IMR-90 (cell line): ENCODE measurements around the gene PRKCH. TPM values are rescaled to one million over a fixed set of nuclear protein-coding genes. Genes with fewer than 3 reads are reported as not detected.

Experiments used
- ATAC-seq: fragments of 200-7000 bp; cut with Tn5 transposase; 2 replicates; pipeline ENCODE4 v1.9.1; 2020; ENCODE audit warnings: low read depth, mild to moderate bottlenecking, moderate library complexity
- BruUV-seq: library from RNA; stranded (reverse); fragments of 400-500 nt; replicated peaks from 2 replicates; lab custom pipeline; 2021; lab: Mats Ljungman, UMichigan
- CTCF ChIA-PET: fragments of 300-600 bp; formaldehyde crosslinking; extraction: SDS; loops from one replicate; lab custom pipeline; 2021; ENCODE audit warnings: antibody characterized with exemption; lab: Yijun Ruan, JAX
- POLR2A ChIA-PET: fragments of 300-600 bp; sonication (Branson Sonifier 250); formaldehyde crosslinking; loops from one replicate; lab custom pipeline; 2022; ENCODE audit warnings: antibody characterized with exemption; ENCODE audit not compliant: unreplicated experiment; lab: Charles Lee
- DNase-seq: peaks from one replicate; pipeline ENCODE4 v3.0.0; 2013
- H2AFZ ChIP-seq: replicated peaks from 2 replicates; pipeline ENCODE3; 2013; ENCODE audit warnings: low read length, mild to moderate bottlenecking; ENCODE audit not compliant: poor library complexity
- H2AK5ac ChIP-seq: 2 replicates; pipeline ENCODE4 v1.6.1; 2013; ENCODE audit warnings: low read depth, low read length, inconsistent platforms
- H2AK9ac ChIP-seq: replicated peaks from 2 replicates; pipeline ENCODE3; 2013; ENCODE audit warnings: mild to moderate bottlenecking, low read depth, low read length, moderate library complexity; ENCODE audit not compliant: poor library complexity
- H2BK120ac ChIP-seq: 2 replicates; pipeline ENCODE4 v1.6.1; 2013; ENCODE audit warnings: low read depth, low read length, inconsistent platforms
- H2BK15ac ChIP-seq: 3 replicates; pipeline ENCODE4 v1.6.1; 2013; ENCODE audit warnings: low read depth, low read length, inconsistent platforms
- H2BK20ac ChIP-seq: 2 replicates; pipeline ENCODE4 v1.6.1; 2013; ENCODE audit warnings: low read depth, mild to moderate bottlenecking, inconsistent platforms, low read length, moderate library complexity
- H2BK5ac ChIP-seq: 2 replicates; pipeline ENCODE4 v1.6.1; 2013; ENCODE audit warnings: mild to moderate bottlenecking, low read depth, low read length, inconsistent platforms; ENCODE audit not compliant: poor library complexity, severe bottlenecking
- H3K14ac ChIP-seq: replicated peaks from 2 replicates; pipeline ENCODE4 v1.6.1; 2013; ENCODE audit warnings: low read depth, low read length, inconsistent platforms
- H3K18ac ChIP-seq: 2 replicates; pipeline ENCODE4 v1.6.1; 2013; ENCODE audit warnings: low read depth, low read length, control low read depth
- H3K23ac ChIP-seq: 2 replicates; pipeline ENCODE4 v1.6.1; 2013; ENCODE audit warnings: low read depth, low read length, inconsistent platforms
- H3K27ac ChIP-seq: 2 replicates; pipeline ENCODE4 v1.5.1; 2013; ENCODE audit warnings: mild to moderate bottlenecking, control low read depth, low read length; ENCODE audit not compliant: insufficient read depth
- H3K27me3 ChIP-seq: 2 replicates; pipeline ENCODE4 v1.6.1; 2013; ENCODE audit warnings: low read length; ENCODE audit not compliant: control insufficient read depth, insufficient read depth
- H3K36me3 ChIP-seq: 2 replicates; pipeline ENCODE4 v1.6.1; 2013; ENCODE audit warnings: low read length, mixed read lengths; ENCODE audit not compliant: control insufficient read depth, insufficient read depth
- H3K4ac ChIP-seq: 2 replicates; pipeline ENCODE4 v1.6.1; 2013; ENCODE audit warnings: low read depth, low read length, inconsistent platforms
- H3K4me1 ChIP-seq: 2 replicates; pipeline ENCODE4 v1.6.1; 2013; ENCODE audit warnings: low read length, mixed read lengths; ENCODE audit not compliant: control insufficient read depth, insufficient read depth
- H3K4me2 ChIP-seq: 2 replicates; pipeline ENCODE4 v1.6.1; 2013; ENCODE audit warnings: low read depth, mild to moderate bottlenecking, control low read depth, low read length, moderate library complexity
- H3K4me3 ChIP-seq: 2 replicates; pipeline ENCODE4 v1.5.1; 2013; ENCODE audit warnings: low read depth, mild to moderate bottlenecking, control low read depth, low read length, moderate library complexity; ENCODE audit not compliant: insufficient read depth
- H3K56ac ChIP-seq: 2 replicates; pipeline ENCODE4 v1.6.1; 2013; ENCODE audit warnings: low read length, inconsistent platforms; ENCODE audit not compliant: insufficient read depth; ENCODE audit errors: extremely low read depth
- H3K79me1 ChIP-seq, 2 experiments: 2 replicates each; pipeline ENCODE4 v1.6.1; 2013; ENCODE audit warnings: low read length in 2 of 2, inconsistent platforms in 1 of 2, low read depth in 1 of 2
- H3K9ac ChIP-seq: 2 replicates; pipeline ENCODE4 v1.6.1; 2013; ENCODE audit warnings: low read depth, low read length, control low read depth
- H3K9me1 ChIP-seq: 2 replicates; pipeline ENCODE4 v1.6.1; 2013; ENCODE audit warnings: low read length, inconsistent platforms; ENCODE audit not compliant: insufficient read depth
- H3K9me3 ChIP-seq: 2 replicates; pipeline ENCODE4 v1.6.1; 2013; ENCODE audit warnings: low read length; ENCODE audit not compliant: control insufficient read depth, insufficient read depth
- H4K20me1 ChIP-seq: 2 replicates; pipeline ENCODE4 v1.6.1; 2013; ENCODE audit warnings: low read length, inconsistent platforms; ENCODE audit not compliant: insufficient read depth
- H4K5ac ChIP-seq: 2 replicates; pipeline ENCODE4 v1.6.1; 2013; ENCODE audit warnings: mild to moderate bottlenecking, low read depth, low read length, control low read depth
- H4K8ac ChIP-seq, 2 experiments: 2 replicates each; pipeline ENCODE4 v1.6.1; 2013; ENCODE audit warnings: low read depth in 2 of 2, low read length in 2 of 2, control low read depth in 1 of 2, inconsistent platforms in 1 of 2
- H4K91ac ChIP-seq: 2 replicates; pipeline ENCODE4 v1.6.1; 2013; ENCODE audit warnings: low read depth, low read length, inconsistent platforms; ENCODE audit not compliant: insufficient read depth
- BHLHE40 ChIP-seq: fragments of 150-350 bp; IDR thresholded peaks from 2 replicates; pipeline ENCODE4 v1.6.1; 2016; ENCODE audit warnings: mild to moderate bottlenecking, low read depth, low read length
- CEBPB ChIP-seq: IDR thresholded peaks from 2 replicates; pipeline ENCODE4 v1.6.1; 2012; ENCODE audit warnings: low read depth, low read length, improper control_type of control experiment
- CHD1 ChIP-seq: IDR thresholded peaks from 2 replicates; pipeline ENCODE4 v1.6.1; 2012; ENCODE audit warnings: low read depth, low read length, improper control_type of control experiment
- FOS ChIP-seq: fragments of 150-350 bp; IDR thresholded peaks from 2 replicates; pipeline ENCODE4 v1.6.1; 2016; ENCODE audit warnings: low read depth, low read length
- MAFK ChIP-seq: IDR thresholded peaks from 2 replicates; pipeline ENCODE4 v1.6.1; 2012; ENCODE audit warnings: low read depth, low read length, improper control_type of control experiment
- MAZ ChIP-seq: IDR thresholded peaks from 2 replicates; pipeline ENCODE4 v1.6.1; 2012; ENCODE audit warnings: low read depth, mild to moderate bottlenecking, low read length, improper control_type of control experiment, moderate library complexity, borderline replicate concordance
- MXI1 ChIP-seq: IDR thresholded peaks from 2 replicates; pipeline ENCODE4 v1.6.1; 2012; ENCODE audit warnings: low read depth, mild to moderate bottlenecking, low read length, moderate library complexity, borderline replicate concordance
- NFE2L2 ChIP-seq: fragments of 150-350 bp; IDR thresholded peaks from 2 replicates; pipeline ENCODE4 v1.6.1; 2016; ENCODE audit warnings: low read depth, mild to moderate bottlenecking, low read length
- POLR2A ChIP-seq: IDR thresholded peaks from 2 replicates; pipeline ENCODE4 v1.6.1; 2012; ENCODE audit warnings: mild to moderate bottlenecking, low read depth, low read length
- RAD21 ChIP-seq: IDR thresholded peaks from 2 replicates; pipeline ENCODE4 v1.6.1; 2012; ENCODE audit warnings: low read length, improper control_type of control experiment
- RCOR1 ChIP-seq: IDR thresholded peaks from 2 replicates; pipeline ENCODE4 v1.6.1; 2012; ENCODE audit warnings: mild to moderate bottlenecking, low read length, improper control_type of control experiment; ENCODE audit not compliant: insufficient replicate concordance
- RFX5 ChIP-seq: IDR thresholded peaks from 2 replicates; pipeline ENCODE4 v1.8.0; 2012; ENCODE audit warnings: low read depth, mild to moderate bottlenecking, low read length, moderate library complexity
- SMC3 ChIP-seq: fragments of 150-350 bp; IDR thresholded peaks from 2 replicates; pipeline ENCODE4 v1.6.1; 2016; ENCODE audit warnings: low read depth, mild to moderate bottlenecking, antibody characterized with exemption, low read length, moderate library complexity
- WGBS, 2 experiments: methylation state at CpG; one replicate each; pipeline versions ENCODE4 v1.1.5 to v1.1.7; 2013; ENCODE audit warnings: missing lambda C conversion rate in 2 of 2; ENCODE audit not compliant: insufficient read length in 1 of 2; ENCODE audit errors: extremely low coverage in 2 of 2; 5-methylcytosine and 5-hydroxymethylcytosine counted together
- dilution Hi-C: fragments of 300-500 bp; cut with HindIII; formaldehyde crosslinking; loops from one replicate; pipeline ENCODE4 v1.14.3; 2018; ENCODE audit warnings: low sequenced_read_pairs; ENCODE audit not compliant: unreplicated experiment
- in situ Hi-C: fragments of 300-500 bp; cut with MboI; formaldehyde crosslinking; loops from 3 replicates; pipeline ENCODE4 v1.14.3; 2019; ENCODE audit warnings: low sequenced_read_pairs, inconsistent platforms, mixed read lengths
- intact Hi-C: fragments of 100-400 bp; cut with micrococcal nuclease; formaldehyde crosslinking; loops from 2 replicates; pipeline ENCODE4 v1.10.0; 2022
- polyA plus RNA-seq, 3 experiments: library from polyadenylated mRNA; depleted of rRNA; stranded (reverse); fragments of >200 nt; gene quantifications; 2 replicates each; pipeline ENCODE4 v1.2.3, GENCODE V29; 2012; ENCODE audit warnings: low replicate concordance in 1 of 3
- total RNA-seq: library from RNA; depleted of rRNA; stranded (reverse); fragments of >200 nt; gene quantifications from 2 replicates; pipeline ENCODE4 v1.2.3, GENCODE V29; 2012
- TF ChIP-seq, protein P1 (sequence below): fragments of 150-350 bp; IDR thresholded peaks from 2 replicates; pipeline ENCODE4 v1.6.1; 2016; ENCODE audit warnings: low read depth, mild to moderate bottlenecking, low read length, moderate library complexity, borderline replicate concordance
- TF ChIP-seq, protein P2 (sequence below): fragments of 150-350 bp; IDR thresholded peaks from 2 replicates; pipeline ENCODE4 v1.6.1; 2017; ENCODE audit warnings: mild to moderate bottlenecking, antibody characterized with exemption, low read length, low read depth
- TF ChIP-seq, protein P3 (sequence below): conservative IDR thresholded peaks from 2 replicates; pipeline ENCODE4 v1.5.1; 2012; ENCODE audit warnings: mild to moderate bottlenecking, low read depth, low read length, improper control_type of control experiment

PRKCH gene
- total and polyA plus RNA-seq, 2 of the 4 experiments (the other 2 are of a cell fraction) = 1.6 to 2.3 TPM

DNA sequence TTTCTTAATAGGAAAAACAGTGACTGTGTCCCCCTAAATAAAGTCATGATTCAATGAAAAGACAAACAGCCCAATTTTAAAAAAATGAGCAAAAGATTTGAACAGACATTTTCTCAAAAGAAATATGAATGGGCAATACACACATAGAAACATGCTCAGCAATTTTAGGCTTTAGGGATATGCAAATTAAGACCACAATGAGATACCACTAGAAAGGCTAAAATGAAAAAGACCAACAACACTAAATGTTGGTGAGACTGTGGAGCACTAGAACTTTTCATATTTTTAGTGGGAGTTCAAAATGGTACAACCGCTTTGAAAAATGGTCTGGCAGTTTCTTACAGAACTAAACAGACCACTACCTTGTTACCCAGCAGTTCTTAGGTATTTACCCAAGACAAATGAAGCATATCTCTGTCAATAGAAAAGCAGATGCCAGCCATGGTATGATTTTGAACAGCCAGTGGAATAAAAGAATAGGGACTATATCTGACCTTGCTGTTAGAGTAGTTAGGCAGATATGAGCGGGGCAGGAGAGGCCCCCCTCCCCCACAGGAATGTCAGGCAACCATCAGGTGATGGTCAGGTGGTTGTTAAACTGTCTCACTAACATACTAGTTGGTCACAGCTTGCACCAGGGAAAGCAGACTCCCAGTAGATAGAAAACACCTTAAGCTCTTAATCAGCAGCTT lies 108.8 kb downstream of the PRKCH start:
- POLR2A ChIA-PET = no interaction called here
- H2BK120ac ChIP-seq = no peak overlapping the region

More for the DNA sequence above, 108.8 kb downstream of the PRKCH start:
- H2AFZ ChIP-seq = no peak overlapping the region
- H3K9ac ChIP-seq = no peak overlapping the region
- no peak for ATAC-seq
- no peak overlapping the region for H3K4ac ChIP-seq
- no peak overlapping the region for H4K8ac ChIP-seq
- TF ChIP-seq RCOR1 (no peak), MAFK (no peak), POLR2A (no peak), NFE2L2 (no peak), BHLHE40 (no peak), RFX5 (no peak), FOS (no peak), MAZ (no peak), RAD21 (no peak), MXI1 (no peak), CHD1 (no peak), CEBPB (no peak), SMC3 (no peak)
- TF ChIP-seq, protein P1, sequence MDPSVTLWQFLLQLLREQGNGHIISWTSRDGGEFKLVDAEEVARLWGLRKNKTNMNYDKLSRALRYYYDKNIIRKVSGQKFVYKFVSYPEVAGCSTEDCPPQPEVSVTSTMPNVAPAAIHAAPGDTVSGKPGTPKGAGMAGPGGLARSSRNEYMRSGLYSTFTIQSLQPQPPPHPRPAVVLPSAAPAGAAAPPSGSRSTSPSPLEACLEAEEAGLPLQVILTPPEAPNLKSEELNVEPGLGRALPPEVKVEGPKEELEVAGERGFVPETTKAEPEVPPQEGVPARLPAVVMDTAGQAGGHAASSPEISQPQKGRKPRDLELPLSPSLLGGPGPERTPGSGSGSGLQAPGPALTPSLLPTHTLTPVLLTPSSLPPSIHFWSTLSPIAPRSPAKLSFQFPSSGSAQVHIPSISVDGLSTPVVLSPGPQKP = no peak
- TF ChIP-seq, protein P2, sequence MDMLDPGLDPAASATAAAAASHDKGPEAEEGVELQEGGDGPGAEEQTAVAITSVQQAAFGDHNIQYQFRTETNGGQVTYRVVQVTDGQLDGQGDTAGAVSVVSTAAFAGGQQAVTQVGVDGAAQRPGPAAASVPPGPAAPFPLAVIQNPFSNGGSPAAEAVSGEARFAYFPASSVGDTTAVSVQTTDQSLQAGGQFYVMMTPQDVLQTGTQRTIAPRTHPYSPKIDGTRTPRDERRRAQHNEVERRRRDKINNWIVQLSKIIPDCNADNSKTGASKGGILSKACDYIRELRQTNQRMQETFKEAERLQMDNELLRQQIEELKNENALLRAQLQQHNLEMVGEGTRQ = no peak
- TF ChIP-seq, protein P3, sequence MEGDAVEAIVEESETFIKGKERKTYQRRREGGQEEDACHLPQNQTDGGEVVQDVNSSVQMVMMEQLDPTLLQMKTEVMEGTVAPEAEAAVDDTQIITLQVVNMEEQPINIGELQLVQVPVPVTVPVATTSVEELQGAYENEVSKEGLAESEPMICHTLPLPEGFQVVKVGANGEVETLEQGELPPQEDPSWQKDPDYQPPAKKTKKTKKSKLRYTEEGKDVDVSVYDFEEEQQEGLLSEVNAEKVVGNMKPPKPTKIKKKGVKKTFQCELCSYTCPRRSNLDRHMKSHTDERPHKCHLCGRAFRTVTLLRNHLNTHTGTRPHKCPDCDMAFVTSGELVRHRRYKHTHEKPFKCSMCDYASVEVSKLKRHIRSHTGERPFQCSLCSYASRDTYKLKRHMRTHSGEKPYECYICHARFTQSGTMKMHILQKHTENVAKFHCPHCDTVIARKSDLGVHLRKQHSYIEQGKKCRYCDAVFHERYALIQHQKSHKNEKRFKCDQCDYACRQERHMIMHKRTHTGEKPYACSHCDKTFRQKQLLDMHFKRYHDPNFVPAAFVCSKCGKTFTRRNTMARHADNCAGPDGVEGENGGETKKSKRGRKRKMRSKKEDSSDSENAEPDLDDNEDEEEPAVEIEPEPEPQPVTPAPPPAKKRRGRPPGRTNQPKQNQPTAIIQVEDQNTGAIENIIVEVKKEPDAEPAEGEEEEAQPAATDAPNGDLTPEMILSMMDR = no peak
- in situ Hi-C loops (no loop called here), dilution Hi-C loops (no loop called here), intact Hi-C loops (no loop called here)
- H3K4me2 ChIP-seq = no peak overlapping the region
- H3K9me1 ChIP-seq = no peaks in the 10 kb centered on the region
- H3K79me1 ChIP-seq = no peaks in the 10 kb centered on the region
- no peak overlapping the region for H3K4me3 ChIP-seq
- H3K18ac ChIP-seq = no peak overlapping the region
- no peak overlapping the region for H3K14ac ChIP-seq
- WGBS, 2 experiments = no CpG with 5 or more reads among the region's 2 CpGs
- no peak for DNase-seq
- no peak overlapping the region for H2AK9ac ChIP-seq
- CTCF ChIA-PET = no interaction called here
- no peak overlapping the region for H4K91ac ChIP-seq
- H3K56ac ChIP-seq = no peak overlapping the region
- H3K27ac ChIP-seq = no peak overlapping the region
- H3K27me3 ChIP-seq = peaks cover 24% of the 10 kb centered on the region
- H4K20me1 ChIP-seq = no peaks in the 10 kb centered on the region
- no peak overlapping the region for H2BK5ac ChIP-seq
- no peaks in the 10 kb centered on the region for H3K9me3 ChIP-seq
- no peak overlapping the region for H3K23ac ChIP-seq
- no peak overlapping the region for H2BK15ac ChIP-seq
- H4K5ac ChIP-seq = no peak overlapping the region
- H2AK5ac ChIP-seq = no peak overlapping the region
- H2BK20ac ChIP-seq = no peak overlapping the region
- BruUV-seq = no TSS peak
- H3K4me1 ChIP-seq = no peaks in the 10 kb centered on the region
- no peaks in the 10 kb centered on the region for H3K36me3 ChIP-seq
